Stimulated activated CD4-positive, alpha-beta T cell treated with anti-CD3 and anti-CD28 coated beads, Interleukin-1b, Interleukin-23, amount 100 ng/mL, for 48 hours (primary cell): ENCODE measurements around the gene SMURF1.

Source experiments
- DNase-seq: peaks from one replicate; pipeline ENCODE4 v3.0.0-alpha.2; 2020

The SMURF1 gene

DNA sequence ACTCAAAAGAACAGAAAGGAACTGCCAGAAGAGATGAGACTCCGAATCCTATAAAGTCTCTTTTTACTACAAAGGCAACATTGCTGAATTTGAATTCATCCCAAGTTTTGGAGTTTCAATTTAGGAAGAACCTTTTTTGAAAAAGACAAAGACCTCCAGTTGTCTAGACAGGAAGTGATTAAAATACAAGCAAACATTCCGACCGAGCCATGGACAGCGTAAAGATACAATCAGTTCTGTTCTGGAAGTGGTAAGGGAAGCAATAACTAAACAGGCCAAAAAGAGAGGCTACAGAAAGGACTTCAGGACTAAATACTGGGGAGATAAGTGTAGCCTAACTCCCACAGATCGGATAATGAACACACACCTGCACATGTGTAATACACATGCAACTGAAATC is 101.0 kb downstream of the SMURF1 start:
- DNase-seq: no peak

DNA sequence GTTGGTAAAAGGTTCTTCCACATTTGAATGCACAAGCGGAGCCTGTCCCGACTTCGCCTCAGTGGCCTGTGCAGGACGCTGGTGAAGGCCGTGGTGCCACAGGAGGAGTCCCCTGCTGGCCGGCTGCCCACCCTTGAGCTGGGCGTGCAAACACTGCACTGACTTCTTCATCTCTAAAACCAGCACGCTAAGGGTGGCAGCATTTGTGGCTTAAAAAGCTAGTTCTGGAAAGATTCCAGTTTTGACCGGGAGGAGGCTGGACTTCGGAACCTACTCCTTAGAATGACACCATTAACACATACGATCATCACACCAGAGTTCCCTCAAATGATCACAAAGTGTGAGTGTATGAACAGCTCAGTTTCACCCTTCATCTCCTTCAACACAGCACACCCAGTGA is 102.4 kb downstream of the SMURF1 start:
- no peak for DNase-seq

DNA sequence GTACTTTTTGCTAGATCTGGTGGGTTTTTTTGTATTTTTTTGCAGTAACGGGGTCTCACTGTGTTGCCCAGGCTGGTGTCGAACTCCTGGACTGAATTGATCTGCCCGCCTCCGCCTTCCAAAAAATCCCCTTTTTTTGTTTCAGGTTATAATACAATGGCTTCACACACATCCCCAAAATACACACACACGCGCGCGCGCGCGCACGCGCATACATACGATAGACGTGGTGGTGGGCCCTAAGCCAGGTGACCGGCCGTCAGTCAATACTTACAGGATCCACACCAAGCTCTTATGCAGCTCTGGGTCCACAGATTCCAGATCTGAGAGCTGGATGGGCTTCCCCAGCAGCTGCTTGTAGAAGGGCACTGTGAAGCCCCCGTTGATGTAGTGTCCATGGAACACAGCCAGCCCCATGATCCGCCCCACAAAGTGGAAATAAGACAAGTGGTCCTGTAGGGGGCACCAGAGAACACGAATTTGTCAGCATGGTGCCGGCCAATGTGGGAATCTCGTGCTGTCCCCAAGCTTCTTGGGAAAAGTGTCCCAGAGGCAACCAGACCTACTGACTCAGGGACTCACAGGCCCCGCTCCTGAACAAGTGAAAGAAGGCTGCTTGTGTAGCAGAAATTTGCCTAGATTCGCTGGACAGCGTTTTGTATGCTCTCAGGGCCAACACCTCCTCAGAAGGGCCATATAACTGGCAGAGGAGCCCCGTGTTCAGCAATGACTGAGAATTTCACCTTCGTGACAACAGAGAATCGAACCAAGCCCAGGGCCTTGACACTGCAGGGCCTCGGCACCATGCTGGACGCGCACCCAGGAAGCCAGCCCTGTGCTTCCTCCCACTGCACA is 103.6 kb downstream of the SMURF1 start:
- DNase-seq: peak; percentile 47

DNA sequence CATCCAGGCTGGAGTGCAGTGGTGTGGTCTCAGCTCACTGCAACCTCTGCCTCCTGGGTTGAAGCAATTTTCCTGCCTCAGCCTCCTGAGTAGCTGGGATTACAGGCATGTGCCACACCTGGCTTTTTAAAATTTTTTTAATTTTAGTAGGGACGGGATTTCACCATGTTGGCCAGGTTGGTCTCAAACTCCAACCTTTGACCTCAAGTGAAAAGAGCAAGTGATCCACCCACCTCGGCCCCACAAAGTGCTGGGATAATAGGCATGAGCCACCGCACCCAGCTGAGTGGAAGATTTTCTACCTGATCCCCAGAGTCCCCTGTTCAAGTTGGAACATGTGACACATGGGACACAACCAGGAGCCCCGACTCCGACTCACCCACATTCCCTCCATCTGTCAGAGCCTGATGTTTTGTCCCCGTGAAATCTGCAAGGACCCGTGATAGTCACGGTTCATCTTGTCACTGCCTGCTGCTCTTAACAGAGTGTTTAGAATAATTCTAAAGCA is 104.5 kb downstream of the SMURF1 start:
- DNase-seq: no peak

DNA sequence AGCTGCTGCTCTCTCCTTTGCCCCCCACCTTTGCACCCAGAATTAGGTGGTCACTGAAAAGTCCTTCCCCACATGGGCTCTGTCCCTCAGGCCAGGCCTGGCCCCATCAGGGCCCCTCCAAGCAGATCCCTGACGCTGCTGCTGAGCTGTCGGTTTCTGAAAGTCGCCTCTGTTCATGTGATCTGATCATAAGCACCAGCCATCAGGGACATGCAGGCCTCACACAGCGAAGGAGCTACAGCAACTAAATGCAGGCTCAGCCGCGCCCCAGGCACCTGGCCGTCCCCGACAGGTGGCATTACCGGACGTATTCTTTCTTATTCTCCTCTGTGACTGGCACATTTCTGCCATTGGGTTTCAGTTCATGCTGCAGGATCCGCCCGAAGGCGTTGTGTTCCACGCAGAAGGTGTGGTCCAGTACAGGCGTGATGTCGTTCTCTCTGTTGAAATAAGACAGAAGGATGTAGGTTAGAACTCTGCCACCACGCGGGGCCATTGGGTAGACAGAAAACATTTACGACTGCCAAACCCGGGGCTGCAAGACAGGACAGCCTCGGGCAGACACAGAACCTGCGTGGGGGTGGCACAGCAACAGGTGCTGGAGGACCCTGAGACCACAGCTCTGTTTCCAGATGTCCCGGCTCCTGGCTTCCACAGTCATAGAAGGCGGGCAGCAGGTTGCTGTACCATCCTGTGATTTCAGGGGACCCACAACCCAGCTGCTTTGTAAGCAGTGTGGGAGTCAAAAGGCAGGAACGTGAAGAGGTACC is 105.6 kb downstream of the SMURF1 start:
- DNase-seq: no peak

DNA sequence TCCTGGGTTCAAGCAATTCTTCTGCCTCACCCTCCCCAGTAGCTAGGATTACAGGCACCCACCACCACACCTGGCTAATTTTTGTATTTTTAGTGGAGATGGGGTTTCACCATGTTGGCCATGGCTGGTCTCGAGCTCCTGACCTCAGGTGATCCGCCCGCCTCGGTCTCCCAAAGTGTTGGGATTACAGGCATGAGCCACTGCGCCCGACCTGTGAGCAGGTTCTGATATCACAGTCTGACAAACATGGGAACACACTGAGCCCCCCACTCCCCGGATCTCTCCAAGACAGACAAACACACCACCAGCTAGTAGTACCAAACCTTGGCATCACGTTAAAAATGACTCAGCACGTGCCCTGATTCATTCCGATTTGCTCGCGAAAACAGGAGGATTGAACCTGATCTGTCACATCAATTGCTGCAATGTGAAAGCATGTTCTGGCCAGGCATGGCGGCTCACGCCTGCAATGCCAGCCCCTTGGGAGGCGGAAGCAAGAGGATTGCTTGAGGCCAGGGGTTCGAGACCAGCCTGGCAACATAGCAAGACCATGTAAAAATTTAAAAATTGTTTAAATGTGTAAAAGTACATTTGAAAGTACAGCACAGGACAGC is 106.5 kb downstream of the SMURF1 start:
- no peak for DNase-seq

DNA sequence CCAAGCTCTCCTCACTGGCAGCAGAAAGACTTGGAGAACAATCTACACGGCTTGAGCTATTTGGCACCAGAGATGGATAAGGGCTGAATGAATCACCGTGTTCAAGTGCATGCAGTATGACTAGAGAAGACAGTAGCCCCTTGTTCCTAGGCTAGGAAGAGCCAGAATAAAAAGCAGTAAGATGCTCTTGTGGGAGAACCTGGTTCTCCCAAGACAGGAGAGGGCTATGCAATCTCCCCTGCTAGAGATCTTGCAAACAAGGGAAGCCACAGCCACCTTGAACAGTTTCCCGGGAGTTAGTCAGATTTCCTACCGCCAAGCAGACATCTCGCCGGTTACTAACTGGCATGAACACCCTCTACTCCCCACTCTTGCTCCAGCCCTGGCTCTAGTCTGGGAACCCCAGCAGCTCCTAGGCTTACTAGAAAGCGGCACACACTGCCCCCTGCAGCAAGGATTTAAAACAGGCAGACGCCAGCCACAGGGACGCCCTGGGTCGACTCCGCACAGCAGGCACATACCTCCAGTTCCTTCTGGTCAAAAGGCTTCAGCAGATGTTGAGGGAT is 107.3 kb downstream of the SMURF1 start:
- no peak for DNase-seq

DNA sequence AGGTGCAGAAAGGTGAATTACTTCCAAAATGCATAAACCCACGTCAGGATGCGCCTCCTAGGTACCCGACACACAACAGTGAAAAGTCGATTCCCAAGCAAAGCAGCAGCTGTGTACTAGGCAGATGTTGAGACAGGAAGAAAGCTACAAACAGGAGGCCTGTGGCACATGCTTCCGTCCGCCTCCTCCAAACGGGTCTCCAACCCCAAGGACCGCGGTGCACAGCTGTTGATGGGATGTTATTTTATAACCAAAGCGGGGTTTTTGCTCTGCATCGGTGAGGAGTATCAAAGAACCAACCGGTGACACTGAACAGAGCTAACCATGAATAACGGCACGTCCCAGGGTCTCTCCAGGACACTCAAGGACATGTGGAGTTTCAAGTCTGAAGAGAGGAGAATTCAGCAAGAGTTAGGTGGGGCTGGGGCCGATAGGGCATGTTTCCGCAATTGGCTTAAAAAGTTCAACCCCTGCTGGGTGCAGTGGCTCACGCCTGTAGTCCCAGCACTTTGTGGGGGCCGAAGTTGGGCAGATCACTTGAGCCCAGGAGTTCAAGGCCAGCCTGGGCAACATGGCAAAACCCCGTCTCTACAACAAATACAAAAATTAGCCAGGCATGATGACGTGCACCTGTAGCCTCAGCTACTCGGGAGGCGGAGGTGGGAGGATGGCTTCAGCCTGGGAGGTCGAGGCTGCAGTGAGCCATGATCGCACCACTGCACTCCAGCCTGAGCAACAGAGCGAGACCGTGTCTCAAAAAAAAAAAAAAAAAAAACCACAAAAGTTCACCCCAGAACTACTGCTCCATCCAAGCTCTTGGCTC is 108.0 kb downstream of the SMURF1 start:
- no peak for DNase-seq

DNA sequence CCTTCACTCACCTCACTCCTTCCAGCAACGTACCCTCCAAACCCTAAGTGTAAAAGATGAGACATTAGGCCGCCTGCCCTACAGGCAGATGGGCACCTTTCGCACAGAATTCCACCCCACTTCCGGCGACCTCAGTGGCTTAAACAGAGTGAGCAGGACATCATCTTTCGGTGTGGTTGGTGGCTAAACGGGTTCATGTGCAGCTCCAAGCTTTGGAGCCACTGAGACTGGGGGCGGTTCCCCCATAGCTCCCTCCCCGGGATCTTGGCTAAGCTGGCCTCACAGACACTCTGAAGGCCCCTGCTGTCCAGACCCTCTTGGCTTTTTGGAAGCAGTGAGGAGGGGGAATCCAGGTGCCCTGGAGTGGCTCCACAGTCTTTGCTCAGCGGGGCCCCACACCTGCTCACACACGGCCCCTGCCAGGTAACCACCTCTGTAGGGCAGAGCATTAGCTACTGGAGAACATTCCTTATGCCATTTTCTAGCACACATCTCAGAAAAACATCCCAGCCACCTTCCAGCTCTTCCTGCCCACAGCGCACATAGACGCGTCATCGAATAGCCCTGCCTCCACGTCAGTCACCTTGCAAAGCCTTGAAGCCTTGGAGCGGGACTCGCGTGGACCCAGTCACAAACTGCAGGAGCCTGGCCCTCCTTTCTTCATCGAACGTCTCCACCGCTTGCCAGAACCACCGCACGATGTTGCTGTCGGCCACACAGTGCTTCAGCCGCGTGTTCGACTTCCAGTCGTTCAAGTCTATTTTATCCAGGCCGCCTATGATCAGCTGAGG is 108.8 kb downstream of the SMURF1 start:
- DNase-seq: no peak

DNA sequence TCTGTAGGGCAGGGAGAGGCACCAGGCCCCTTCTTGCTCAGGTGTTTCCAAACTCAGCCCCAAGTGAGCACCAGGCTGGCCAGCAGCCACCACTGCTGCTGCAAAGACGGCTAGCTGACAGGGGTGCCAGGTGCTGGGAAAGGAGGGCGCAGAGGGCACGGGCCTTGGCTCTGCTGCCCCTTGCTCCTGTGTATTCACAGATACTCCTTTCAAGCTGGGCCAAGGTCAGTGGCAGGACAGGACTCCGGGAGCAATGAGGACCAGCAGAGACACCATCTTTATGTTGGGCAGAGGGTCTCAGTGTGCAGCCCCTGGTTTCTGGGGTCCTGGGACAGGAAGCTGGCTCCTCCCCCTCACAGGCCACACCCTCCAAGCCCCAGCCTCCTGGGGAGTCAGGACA is 110.1 kb downstream of the SMURF1 start:
- no peak for DNase-seq

DNA sequence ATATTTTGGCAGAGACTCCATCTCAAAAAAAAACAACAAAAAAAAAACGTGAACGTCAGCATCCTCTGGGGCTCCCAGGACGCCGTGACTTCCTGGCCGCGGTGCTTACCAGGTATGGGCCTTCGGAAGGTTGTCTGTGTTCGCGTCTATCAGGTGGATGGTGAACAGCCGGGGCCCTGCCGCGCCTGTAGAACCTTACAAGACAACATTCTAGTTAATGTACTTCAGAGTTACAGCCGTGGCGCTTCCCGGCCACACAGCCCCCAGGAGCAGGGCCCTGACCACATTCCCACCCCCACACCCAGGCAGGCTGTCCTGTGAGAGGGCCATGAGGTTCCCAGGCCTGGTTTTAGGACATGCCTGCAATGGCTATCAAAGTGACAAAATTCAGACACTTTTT is 111.0 kb downstream of the SMURF1 start:
- no peak for DNase-seq

DNA sequence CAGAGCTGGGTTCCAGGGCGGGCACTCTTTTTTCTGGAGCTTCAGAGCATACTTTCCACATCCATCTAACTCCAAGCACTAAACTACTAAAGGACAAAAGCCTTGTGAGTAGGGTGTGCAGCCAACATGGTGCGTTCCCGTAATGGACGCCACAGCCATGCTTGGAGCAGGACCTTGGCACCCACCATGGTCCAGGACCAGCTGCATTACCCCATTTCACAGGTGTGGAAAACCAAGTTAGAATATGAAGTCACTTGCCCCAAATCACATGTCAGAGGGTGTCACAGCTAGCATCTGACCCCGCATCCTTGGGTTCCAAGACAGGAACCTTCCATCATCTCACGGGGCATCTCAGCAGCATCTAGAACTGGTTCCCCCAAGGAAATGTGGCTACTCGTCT is 112.4 kb downstream of the SMURF1 start:
- no peak for DNase-seq

DNA sequence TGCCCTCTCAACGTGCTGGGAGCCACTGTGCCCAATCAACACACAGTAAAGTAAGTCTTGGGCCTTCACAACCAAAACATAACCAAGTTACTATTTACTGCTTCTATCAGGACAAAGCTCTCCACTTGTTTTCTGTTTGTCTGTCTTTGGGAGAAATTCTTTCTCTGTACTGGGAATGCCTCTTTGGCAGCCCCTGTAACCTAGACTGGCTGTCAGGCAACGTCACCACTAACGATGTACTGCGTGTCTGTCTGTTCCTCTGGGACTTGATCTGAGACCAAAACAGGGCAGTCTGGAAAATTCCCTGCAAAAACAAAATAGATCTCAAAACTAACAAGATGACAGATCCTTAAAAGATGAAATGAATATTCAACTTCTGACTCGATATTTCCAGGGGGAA is 113.0 kb downstream of the SMURF1 start:
- no peak for DNase-seq

DNA sequence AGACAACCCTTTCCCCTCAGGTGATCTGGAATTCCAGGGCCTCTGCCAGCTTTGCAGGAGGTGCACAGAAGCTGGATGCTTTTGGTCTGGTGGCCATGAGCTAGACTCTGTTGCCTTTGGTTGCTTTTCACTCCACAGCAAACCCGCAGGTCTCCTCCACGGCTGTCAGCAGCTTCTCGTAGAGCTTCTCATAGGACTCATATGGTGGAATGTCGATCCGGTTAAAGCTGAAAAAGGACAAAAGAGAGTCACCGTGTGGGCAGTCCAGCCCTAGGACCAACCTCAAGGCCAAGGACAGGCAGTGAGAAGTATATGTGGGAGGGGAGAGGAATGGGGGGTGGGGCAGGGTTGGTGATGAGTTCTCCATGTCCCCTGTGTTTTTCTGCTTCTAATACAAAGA is 113.5 kb downstream of the SMURF1 start:
- DNase-seq: no peak

DNA sequence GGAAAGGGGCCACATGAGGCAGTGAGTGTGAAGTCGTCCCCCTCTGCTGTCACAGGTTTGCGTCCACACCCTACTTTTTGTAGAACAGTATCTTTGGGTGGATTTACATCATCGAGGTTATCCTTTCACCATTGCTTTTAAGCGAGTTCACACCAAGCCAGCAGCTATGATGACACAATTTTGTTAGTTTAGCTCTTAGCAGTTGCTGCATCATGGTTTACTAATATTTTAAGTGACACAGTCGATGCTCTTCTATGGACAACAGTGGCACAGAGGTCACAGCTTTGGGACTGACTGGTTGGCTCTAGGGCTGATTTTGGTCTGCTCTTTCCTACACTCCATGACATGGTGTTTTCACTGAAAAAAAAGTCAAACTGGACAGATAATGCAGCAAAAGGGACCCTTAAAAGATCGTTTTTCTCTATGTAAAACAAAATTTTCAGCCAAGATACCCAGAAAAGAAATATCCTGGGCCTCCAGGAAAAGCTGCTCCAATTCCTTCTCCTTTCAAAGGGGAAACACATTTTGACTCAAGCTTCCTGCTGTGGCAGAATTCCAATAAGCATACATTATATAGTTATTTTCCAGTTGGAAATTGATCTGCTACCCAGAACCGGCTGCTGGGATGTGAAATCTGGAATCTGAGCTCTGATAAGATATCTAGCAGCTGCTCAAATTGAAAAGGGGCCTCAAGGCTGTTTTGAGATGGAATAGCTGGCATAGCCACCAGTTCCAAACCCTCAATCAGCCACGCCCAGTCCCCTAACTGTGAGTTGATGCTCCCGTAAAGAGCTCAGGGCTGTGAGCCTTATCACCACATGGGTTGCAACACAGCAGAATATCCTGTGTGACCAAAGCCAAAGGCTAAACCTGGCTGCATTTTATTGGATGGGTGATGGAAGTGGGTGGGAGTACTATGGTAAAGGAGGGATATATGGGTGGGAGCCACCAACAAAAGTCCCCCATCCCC is 114.2 kb downstream of the SMURF1 start:
- no peak for DNase-seq

DNA sequence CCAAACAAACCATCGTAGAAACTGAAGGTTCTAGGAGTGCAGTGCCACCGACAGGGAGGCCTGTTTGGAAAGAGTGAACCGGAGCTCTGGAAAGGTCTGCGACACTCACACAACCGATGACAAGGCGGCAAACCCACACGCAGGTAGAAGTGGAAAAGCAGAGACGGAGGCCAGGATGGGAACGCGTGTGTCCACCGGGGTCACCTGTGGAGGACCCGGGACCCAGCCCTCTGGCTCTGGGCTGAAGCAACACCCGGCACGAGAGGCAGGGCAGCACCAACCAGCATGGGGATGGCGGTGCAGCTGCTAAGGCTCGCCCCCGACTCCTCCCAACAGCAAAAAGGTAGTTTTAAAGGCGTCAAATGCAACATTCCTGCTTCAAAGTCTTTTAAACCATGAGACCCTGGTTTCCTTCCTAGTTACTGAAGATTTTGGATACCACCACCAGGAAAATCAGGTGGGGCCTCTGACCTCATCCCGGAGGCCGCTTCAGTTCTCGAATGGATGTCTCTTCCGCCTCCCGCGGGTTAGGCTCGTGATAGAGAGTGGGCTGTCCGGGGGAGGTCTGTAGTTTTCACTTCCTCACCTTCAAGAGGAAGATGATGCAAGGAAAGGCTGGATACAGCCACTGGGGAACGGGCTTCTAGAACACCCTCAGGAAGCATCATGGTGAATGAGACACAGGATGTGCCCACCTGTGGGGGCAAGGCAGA is 115.5 kb downstream of the SMURF1 start:
- no peak for DNase-seq

DNA sequence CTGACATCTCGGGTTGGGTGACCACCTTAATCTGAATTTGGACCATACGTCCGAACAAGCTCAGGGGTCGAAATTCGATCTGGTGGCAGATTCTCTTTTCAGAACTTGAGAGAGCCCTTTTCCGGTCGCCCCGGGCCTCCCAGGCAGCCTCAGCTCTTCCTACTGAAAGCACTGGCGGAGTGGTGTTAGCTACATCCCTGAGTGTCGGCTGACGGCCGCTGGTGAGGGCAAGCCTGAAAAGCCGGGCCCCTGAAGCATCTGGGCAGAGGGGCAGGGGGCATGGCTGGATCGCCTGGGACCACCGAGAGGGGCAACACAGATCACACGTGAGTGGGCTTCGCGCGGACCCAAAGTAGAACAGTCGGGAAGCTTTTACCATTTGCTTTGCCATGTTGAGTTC is 116.1 kb downstream of the SMURF1 start:
- no peak for DNase-seq

DNA sequence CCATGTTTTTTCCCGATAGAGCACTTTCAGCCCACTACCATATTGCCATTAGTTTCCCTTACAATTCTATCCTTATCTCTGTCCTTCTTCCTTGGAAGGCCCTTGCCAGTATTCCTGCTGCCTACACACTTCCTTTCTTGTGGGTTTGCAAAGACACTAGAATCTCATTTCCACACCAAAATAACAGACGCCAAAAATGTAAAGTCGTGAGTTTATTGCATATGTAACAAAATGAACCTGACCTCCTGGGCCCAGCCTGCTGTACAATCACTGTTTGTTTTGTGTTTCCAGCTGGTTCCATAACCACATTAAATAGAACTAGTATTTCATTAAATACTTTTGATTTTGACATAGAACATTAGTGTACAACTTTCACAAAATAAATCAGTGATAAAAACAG is 116.7 kb downstream of the SMURF1 start:
- DNase-seq: no peak

DNA sequence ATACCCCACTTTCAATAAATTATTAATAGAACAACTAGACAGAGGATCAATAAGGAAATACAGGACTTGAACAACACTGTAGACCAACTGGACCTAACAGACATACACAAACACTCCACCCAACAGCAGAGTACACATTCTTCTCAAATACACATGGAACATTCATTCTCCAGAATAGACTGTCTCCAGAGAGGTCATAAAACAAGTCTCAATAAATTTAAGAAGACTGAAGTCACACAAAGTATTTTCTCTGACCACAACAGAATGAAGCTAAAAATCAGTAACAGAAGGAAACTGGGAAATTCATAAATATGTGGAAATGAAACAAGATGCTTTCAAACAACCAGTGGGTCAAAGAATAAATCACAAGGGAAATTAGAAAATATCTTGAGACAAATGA is 119.8 kb downstream of the SMURF1 start:
- DNase-seq: no peak
